ENCODE measurements around the gene CHID1.
A peak's percentile ranks its signal among the peaks of the same experiment; 100 is the strongest.

The CHID1 gene

GRCh38 chr11:882596-882995 lies 28.0 kb downstream of the CHID1 start:
- no peak for DNase-seq

GRCh38 chr11:880447-880846 lies 30.2 kb downstream of the CHID1 start:
- DNase-seq, result no peak

DNA sequence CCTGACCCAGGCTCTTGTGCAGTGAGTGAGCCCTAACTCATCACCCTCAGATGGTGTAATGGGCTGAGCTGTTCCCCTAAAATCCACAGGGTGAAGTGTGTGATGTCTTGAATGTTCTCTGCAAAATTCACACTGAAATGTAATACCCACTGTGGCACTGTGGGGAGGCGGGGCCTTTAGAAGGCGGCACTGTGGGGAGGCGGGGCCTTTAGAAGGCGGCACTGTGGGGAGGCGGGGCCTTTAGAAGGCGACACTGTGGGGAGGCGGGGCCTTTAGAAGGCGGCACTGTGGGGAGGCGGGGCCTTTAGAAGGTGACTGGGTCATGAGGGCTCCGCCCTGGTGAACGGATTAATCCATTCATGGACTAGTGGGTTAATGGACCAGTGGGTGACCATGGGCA lies 33.0 kb downstream of the CHID1 start:
- DNase-seq, result peak; percentile 74

GRCh38 chr11:876545-876944 lies 34.1 kb downstream of the CHID1 start:
- DNase-seq, result no peak

- peak; percentile 97 for DNase-seq
These were observed 34.8 kb downstream of the CHID1 start for GRCh38 chr11:875769-876301.

DNA sequence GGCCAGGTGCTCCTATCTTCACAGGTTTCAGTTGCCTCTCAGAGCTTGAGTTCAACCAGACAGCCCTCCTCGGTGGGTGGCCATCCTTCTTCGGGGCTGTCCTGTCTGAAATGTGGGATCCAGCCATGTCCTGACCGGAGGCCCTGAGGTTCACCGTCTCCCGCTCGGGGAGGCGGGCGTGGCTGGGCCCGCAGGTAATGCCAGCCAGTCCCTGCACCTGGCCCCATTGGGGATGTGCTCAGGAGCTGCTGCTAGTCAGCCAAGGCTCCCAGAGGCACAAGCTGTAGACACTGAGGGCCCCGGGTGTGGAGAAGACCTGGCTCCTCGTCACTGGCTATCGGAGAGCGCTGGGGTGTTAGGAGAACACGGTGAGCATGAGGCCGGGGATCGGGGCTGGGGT lies 35.4 kb downstream of the CHID1 start:
- no peak for DNase-seq

DNA sequence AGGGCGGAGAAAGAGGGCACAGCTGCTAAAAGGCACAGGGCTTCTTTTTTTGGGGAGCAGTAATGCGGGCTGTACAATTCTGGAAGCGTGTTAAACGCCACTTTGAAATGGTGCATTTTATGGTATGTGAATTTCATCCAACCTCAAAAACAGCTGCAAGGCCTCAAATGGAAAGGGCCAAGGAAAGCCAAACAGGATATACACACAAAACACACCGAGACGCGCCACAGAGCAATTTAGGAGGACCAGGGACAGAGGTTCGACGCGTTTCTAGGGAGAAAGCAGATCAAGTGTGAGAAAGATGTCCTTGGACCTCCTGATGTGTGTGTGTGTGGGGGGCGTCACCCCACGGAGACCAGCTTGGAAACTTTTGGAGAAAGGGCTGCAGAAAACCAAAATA lies 36.9 kb downstream of the CHID1 start:
- no peak for DNase-seq

- DNase-seq, result no peak
These were observed 37.8 kb downstream of the CHID1 start for GRCh38 chr11:872799-873198.

GRCh38 chr11:871472-871871 lies 39.1 kb downstream of the CHID1 start:
- no peak for DNase-seq

DNA sequence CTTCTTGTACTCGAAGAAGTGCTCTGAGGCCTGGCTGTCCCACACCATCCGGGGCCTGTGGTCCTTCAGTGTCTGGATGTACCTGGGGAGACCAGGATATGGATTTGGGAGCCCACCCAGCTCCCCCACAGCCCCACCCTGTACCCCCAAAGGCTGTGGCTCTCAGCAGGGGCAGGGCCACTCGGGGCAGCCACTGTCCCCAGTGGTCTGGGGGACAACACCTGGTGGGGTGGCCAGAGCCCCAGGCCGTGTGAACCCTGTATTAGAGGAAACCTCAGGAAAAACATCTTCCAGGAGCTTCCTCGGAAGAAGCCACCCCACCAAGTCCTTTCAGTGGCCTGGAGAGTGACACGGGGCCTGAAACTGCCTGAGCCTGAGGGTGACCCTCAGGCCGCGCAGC lies 40.2 kb downstream of the CHID1 start:
- DNase-seq, result no peak

DNA sequence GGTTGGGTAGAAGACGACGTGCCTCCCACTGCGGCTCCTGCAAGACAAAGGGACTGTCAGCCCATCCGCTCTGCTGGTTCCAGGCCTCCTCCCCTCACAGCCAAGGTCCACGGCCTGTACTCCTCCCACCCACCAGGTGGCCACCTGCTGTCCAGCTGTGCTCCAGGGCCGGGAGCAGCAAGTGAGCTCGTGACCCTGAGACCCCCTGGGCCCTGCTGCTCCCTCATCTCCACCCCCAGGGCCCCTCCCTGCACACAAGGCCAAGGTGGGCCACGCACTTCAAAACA lies 40.5 kb downstream of the CHID1 start:
- no peak for DNase-seq

- DNase-seq, result no peak
These were observed 41.0 kb downstream of the CHID1 start for GRCh38 chr11:869399-870126.

DNA sequence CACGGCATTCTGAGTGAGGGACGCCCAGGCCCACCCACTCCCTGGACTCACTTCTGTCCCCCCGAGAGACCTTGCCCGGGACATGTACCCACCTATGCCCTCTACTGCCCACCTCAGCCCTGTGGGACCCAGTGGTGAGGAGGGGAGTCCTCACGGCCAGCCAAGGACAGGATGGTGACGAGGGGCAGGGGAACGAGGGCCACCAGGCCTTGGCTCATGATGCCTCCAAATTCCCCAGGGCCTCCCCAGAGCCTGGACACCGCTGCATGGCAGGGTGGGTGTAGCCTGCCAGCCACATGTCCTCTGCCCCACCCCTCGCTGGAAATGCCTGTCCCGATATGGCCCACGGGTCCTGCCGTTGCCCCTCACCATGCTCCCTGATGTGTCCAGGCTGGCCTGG lies 41.8 kb downstream of the CHID1 start:
- no peak for DNase-seq

- no peak for DNase-seq
These were observed 42.2 kb downstream of the CHID1 start for GRCh38 chr11:868394-868793.

DNA sequence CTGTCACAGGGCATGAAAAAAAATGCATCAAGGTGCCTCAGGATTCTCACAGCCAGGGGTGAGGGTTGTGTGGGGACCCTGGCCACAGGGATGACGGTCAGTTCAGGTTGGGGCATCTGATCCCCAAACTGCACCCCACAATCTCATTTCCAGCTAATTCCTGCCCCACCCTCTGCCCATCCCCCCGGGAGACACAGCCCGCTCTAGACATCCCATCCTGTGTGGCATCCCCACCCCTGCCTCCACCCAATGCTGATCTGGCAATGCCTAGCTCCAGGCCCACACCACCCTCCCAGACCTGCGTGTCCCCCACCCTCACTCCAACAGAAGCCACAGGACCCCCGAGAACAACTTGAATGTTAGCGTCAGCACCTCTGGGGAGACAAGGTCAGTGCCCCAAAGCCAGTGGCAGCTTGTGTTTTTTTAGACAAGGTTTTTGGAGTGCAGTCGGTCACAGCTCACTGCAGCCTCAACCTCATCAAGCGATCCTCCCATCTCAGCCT lies 42.7 kb downstream of the CHID1 start:
- no peak for DNase-seq

DNA sequence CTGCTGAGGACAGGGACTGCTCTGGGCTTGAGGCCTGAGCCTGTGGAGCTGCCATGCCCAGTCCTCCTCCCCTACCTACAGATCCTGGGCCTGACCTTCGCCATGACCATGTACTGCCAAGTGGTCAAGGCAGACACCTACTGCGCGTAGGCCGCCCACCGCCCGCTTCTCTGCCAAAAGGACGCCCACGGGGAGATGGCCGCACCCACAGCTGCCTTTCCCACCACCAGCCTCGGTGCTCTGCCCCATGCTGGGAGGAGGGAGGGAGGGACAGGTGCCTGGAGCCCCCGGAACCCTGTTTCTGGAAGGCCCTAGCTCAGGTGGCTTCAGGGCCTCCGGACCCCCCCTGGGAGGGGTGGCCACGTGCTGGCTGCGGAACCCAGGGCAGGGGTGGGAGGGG lies 44.1 kb downstream of the CHID1 start:
- no peak for DNase-seq

DNA sequence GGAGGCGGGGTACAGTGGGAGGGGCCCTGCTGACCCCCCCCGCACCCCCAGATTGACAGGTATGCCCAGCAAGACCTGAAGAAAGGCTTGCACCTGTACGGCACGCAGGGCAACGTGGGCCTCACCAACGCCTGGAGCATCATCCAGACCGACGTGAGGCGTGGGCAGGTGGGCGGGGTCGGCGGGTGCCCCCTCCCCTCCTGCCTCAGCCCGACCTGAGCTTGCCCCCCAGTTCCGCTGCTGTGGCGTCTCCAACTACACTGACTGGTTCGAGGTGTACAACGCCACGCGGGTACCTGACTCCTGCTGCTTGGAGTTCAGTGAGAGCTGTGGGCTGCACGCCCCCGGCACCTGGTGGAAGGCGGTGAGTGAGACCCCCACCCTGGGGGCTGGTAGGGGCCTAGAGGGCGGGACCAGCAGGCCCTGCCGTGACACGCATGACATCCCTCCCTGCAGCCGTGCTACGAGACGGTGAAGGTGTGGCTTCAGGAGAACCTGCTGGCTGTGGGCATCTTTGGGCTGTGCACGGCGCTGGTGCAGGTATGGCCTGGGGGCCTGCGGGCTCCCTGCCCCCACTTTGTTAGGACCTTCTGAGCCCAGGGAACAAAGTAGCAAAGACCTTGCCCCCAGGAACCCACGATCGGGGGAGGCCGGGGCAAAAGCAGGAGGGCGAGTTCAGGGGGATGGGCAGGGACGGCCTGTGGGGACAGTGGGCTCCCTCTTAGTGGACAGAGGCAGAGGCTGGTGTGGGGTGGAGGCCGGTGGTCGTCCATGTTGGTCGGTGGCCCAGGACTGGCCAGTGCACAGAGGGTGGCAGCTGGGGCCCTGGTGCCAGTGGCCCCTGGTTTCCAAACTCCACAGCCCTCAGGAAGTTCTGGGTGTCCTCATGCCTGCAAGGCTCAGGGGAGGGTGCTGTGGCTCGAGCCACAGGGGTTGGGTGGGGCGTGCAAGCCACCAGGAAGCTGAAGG lies 44.9 kb downstream of the CHID1 start:
- DNase-seq, result no peak

GRCh38 chr11:864898-865297 lies 45.7 kb downstream of the CHID1 start:
- no peak for DNase-seq

GRCh38 chr11:863910-864827 lies 46.4 kb downstream of the CHID1 start:
- DNase-seq, result no peak

GRCh38 chr11:863023-863909 lies 47.3 kb downstream of the CHID1 start:
- DNase-seq, result no peak

DNA sequence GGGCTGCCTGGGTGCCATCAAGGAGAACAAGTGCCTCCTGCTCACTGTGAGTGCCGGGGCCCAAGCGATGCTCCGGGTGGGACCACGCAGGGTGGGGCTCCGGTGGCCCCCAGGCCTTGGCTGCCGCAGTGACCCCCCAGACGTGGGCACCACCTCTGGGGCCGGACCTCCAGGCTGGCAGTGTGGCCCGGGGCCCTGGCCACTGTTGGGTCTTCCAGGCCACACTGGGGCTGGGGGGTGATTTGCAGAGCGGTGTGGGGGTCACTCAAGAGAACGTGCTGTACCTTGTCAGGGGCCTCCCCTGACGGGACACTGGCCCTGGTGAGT lies 48.0 kb downstream of the CHID1 start:
- DNase-seq, result no peak

DNA sequence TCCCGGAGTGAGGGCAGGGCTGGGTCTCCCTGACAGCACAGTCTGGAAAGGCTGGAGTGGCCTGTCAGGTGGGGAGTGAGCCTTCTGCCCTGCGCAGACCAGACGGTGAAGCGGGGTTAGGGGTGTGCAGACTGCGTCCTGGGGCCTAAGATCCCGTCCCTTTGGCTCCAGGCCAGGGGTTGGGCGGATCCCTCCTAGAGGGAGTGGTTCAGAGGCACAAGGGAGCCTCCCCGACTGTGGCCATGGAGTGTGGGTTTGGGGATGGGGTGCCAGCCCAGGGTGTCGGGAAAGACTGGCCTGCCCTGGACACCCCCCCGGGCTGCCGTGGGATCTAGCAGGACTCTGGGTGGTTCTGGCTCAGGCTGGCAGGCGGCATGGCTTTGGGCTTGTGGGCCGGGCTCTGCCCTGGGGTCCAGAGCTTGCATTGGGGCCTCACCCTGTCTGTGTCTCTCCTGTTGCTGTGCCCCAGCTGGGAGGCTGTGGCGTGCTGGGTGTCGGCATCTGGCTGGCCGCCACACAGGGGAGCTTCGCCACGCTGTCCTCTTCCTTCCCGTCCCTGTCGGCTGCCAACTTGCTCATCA lies 48.4 kb downstream of the CHID1 start:
- peak; percentile 89 for DNase-seq
